HG02678 (cell line): Measurements from ENCODE around the gene HDAC7.
"Not testable (repeated sequence)": the region's sequence is repeated elsewhere in the genome, so short reads cannot be mapped to it uniquely, and the experiment has no call there.

Experiments used
- ATAC-seq: cut with Tn5 transposase; IDR thresholded peaks from one replicate; pipeline ENCODE4 v1.9.1; 2021; ENCODE audit warnings: mild to moderate bottlenecking, moderate library complexity; ENCODE audit not compliant: unreplicated experiment

HDAC7 gene

DNA sequence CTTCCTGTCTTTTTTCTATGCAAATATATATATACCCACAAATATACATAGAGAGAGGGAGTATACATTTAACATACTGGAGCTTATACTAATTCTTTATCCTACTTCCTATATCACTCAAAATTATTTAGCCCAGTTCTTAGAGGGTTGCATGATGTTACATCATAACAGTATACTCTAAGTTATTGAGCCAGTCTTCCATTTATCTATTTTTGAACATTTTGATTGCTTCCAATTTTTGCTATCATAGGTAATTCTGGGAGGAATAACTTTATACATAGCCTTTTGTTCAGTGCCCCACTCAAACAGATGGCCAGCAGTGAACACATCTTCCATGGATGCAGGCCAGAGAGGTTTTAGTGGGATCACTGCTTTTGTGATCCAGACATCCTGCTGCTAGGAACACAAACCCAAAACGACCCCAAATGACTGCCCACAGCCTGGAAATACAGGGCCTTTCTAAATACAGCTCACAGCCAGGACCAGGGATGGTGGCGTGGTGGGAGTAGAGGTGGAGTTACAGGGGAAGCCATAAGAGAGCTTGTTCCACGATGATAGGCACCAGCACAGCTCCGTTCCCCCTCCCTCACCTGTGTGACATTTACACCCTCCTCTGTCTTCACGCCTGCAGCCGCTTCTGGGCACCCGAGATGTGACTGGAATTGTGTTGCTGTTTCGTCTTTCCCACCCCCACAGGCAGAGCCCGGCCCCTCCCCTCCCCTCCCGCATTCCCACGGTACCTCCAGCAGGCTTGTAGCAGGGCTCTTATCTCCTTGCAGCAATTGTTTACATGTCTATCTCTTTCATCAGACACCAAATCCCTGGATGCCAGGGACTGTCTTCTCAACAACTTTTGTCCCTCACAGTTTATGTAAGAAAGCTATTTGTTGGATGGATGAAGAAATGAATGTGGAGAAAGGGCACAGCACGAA is 30.7 kb upstream of the HDAC7 start:
- no peak for ATAC-seq

DNA sequence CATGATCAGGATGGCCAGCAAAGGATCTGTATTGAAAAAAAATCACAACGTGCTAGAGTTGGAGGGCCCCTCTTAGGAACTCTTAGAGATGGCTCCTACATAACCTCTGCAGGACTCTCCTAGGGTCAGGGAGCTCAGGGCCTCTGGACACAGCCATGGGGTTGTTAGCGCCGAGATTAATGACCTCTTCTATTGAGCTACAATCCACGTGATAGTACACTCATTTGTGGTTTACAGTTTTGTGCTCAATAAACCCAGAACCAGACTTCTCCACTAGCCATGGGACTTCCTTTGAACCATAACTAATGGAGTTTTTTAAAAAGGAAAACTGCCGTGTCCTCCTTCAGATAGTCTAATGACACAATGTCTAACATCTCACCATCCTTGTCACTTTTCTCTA is 29.6 kb upstream of the HDAC7 start:
- ATAC-seq = no peak

DNA sequence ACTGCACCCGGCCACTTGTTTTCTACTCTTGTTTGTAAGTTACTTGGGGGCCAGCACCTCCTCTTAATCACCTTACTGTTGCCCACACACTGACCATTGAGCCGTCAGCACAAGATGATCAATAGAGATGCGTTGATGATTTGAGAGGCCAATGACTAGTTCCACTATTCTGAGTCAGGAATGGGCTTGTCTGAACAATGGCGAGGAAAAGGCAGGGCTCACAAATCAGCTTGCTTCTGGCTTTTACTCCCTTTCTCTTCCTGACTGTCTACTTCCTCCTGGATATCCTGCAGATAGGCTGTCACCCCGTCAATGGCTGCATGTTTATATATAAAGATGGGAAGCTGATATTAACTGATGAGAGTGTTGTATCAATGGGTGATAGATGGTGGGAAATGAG is 29.1 kb upstream of the HDAC7 start:
- ATAC-seq = no peak

- ATAC-seq = no peak
These were observed 26.7 kb upstream of the HDAC7 start for GRCh38 chr12:47846294-47846996.

- no peak for ATAC-seq
These were observed 25.4 kb upstream of the HDAC7 start for GRCh38 chr12:47845081-47845480.

GRCh38 chr12:47844264-47845019 is 24.7 kb upstream of the HDAC7 start:
- no peak for ATAC-seq

- no peak for ATAC-seq
These were observed 23.7 kb upstream of the HDAC7 start for GRCh38 chr12:47843226-47843980.

DNA sequence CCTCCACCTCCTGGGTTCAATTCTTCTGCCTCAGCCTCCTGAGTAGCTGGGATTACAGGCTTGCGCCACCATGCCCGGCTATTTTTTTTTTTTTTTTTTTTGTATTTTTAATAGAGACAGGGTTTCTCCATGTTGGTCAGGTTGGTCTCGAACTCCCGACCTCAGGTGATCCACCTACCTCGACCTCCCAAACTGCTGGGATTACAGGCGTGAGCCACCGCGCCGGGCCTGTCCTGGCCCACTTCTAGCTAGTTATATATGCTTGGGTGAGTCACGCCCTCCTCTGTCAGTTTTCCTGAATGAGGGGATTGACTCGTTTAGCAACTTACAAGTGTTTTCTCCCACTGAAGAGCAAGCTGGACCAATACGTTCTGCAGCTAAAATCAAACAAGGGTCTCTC is 22.8 kb upstream of the HDAC7 start:
- ATAC-seq = not testable (repeated sequence)

DNA sequence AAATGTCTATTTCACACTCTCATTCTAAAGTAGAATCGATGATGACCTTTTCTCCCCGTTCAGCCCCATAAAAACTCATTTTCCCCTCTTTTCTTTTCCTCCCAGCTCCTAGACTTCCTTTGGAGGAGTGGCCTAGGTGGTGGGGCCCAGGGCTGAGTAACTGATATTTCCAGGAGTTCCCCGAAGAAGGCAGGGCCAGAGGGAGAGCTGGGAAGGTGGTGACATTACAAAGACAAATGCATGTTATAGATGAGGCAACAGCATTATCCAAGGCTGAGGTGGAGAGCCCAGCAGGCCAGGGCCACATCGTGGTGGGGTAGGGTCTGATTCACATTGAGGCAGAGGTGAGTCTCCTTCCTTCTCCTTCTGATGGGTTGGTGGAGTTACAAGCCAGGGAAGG is 22.2 kb upstream of the HDAC7 start:
- ATAC-seq = no peak

DNA sequence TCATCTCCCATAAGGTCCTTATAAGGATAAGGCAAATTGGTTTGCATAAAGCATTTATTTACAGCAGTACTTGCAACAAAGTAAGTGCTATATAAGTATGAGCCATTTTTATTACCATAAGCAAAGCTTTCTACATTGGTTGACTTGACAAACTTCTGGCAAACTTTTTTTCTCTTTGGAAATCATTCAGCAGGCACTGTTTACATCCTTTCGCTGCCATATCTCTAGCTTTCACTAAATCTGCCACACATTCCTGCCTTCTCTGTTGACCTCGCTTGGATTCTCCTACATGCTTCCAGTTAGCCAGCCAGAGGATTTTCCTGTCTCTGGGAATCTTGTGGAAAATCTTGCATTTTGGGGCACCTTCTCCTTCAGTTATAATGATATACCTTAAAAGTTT is 21.8 kb upstream of the HDAC7 start:
- ATAC-seq = no peak

DNA sequence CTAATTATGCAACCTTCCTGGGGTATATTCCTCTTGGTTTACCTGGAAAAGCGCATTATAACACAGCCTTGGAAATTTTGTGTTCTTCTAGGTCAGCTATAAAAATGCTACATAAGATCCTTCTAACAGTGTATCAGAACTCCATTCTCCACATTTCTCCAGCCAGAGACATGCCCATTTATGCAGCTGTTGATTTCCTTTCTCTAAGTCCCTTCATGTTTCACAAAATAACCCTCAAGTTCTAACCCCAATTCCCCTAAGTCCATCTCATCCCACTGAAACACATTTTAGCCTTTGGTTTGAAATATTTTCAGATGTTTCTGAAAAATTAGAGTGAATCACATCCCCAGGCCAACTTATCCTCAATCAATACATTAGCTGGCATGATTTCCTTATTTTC is 20.9 kb upstream of the HDAC7 start:
- ATAC-seq = no peak

DNA sequence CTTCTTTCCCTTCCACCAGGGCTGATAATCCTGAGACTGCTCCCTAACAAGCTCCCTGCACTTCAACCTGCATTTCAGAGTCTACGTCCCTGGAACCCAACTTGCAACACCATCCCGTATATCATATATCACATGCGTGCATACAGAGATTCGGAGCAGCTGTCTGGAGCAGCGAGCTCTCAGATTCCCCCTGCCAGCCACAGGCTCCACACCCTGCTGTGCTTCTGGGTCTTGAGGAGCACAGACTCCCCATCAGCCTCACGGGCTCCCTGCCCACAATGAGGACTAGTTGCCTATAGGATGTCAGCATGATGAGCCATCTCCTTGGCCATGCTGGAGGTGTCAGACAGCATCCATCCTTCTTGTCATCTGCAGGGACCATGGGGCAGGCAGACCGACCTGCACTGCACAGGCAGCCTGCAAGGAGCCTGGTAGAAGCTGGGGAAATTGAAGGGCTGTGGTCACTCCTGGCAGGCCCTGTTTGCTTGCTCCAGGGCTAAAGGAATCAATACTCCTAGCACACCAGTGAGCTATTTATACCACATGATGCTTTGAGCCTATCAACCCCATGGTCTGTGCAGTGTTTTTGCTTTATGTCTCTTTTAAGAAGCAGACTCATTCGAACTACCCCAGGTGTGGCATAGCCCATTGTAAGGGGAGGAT is 19.6 kb upstream of the HDAC7 start:
- no peak for ATAC-seq

- ATAC-seq = no peak
These were observed 18.7 kb upstream of the HDAC7 start for GRCh38 chr12:47838286-47838931.

GRCh38 chr12:47837190-47838171 is 17.8 kb upstream of the HDAC7 start:
- no peak for ATAC-seq

DNA sequence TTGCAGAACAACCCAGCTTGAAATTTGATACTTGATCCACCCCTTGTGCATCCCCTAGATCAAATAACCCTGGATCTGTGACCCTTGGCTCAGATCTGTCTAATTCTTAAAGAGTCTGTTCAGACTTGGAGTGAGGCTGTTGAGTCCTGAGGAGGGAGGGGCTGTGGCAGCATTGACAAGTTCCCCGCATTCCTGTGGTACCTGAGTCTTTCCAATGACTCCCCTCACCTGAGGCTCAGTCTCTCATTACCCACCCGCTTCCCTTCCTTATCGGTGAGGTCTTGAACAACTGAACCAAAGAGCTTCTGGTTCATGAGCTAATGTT is 16.1 kb upstream of the HDAC7 start:
- no peak for ATAC-seq

DNA sequence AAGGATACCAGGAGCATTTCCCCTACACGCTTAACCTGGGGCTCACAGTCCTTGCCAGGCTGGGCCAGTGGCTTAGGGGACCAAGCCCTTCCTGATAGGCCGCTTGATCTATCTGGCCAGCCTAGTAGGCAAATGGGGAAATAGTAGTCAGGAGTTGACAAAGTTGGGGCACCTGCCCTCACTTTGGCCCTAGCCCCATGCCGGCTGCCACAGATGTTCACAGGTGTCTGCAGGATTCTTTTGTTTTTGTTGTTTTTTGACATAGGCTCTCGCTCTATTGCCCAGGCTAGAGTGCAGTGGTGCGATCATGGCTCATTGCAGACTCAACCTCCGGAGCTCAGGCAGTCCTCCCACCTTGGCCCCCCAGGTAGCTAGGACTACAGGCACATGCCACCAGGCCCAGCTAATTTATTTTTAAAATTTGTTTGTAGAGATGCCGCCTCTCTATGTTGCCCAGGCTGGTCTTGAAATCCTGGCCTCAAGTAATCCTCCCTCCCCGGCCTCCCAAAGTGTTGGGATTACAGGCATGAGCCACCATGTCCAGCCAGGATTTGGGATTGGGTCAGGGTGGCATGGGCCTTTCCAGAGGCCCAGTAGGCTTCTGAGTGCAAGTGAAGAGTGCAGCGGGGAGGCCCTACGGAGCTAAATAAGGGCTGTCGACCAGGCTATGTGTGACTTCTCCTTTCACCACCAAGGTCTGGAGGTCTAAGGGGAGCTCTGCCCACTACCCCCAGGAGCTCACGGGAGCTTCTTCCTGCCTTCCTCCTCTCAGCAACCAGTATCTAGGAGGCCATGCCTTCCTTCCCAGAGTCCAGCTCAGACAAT is 15.5 kb upstream of the HDAC7 start:
- ATAC-seq = no peak

DNA sequence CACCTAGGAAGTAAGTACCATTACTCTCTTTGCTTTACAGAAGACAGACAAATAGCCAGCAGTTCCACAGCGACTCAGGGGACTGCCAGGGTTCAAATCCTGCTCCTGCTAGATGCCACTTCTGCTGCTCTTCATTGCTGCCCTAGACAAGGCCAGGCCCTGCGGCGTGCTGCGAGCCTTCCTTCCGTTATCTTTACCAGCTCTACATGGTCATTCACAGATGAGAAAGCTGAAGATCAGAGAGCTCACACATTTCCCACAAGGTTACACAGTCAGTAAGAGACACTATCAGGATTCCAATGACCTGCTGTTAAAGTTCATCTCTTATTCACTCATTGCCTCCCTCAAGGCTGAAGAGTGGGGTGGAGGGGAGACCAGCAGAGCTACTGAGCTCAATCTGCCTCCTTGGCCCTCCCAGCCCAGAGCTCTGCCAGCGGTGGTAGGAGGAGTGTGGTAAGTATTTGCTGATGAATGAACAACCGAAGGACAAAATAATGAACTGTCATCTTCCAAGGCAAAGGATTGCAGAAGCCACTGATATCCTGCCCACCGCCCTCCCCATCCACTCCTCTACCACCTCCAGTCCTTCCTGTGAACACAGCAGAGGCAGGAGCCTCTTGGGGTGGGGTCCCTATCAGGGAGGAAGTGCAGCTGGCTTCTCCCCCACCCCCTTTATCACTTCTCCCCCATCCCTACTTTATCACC is 14.6 kb upstream of the HDAC7 start:
- no peak for ATAC-seq
